K562 (cell line): ENCODE results near the gene ITPR2. TPM values are rescaled to one million over a fixed set of nuclear protein-coding genes. Genes with fewer than 3 reads are reported as not detected.

Source experiments
- EP400 ChIP-seq: fragments of 450-650 bp; IDR thresholded peaks from 2 replicates; pipeline ENCODE4 v1.6.1; 2017; ENCODE audit warnings: antibody characterized with exemption, mild to moderate bottlenecking, moderate library complexity
- RB1 ChIP-seq: fragments of 450-650 bp; IDR thresholded peaks from 2 replicates; pipeline ENCODE4 v1.6.1; 2017; ENCODE audit warnings: low read depth, mild to moderate bottlenecking
- RBM39 ChIP-seq: fragments of 200-400 bp; formaldehyde crosslinking; optimal IDR thresholded peaks from 2 replicates; pipeline ENCODE3; 2018; ENCODE audit warnings: low read depth, low read length
- RFX7 ChIP-seq: fragments of 250-450 bp; sonication (Bioruptor Pico); IDR thresholded peaks from 2 replicates; pipeline ENCODE4 v1.5.1; 2021; ENCODE audit warnings: mild to moderate bottlenecking
- SAFB2 ChIP-seq: fragments of 200-400 bp; formaldehyde crosslinking; IDR thresholded peaks from 2 replicates; pipeline ENCODE4 v1.6.1; 2018; ENCODE audit warnings: borderline replicate concordance, low read length, low read depth, moderate library complexity; ENCODE audit not compliant: severe bottlenecking
- YY1 ChIP-seq, 3 experiments: IDR thresholded peaks; 2 replicates each; pipeline ENCODE4 v1.6.1; 2011; ENCODE audit warnings: low read length in 2 of 3, mild to moderate bottlenecking in 2 of 3, moderate library complexity in 2 of 3, borderline replicate concordance in 1 of 3, control low read depth in 1 of 3, low read depth in 1 of 3; ENCODE audit not compliant: insufficient read depth in 3 of 3, insufficient replicate concordance in 2 of 3, control insufficient read depth in 1 of 3, insufficient read length in 1 of 3; ENCODE audit errors: extremely low read depth in 1 of 3
- ZEB2 ChIP-seq: fragments of 450-650 bp; IDR thresholded peaks from 2 replicates; pipeline ENCODE4 v1.6.1; 2016
- ZFX ChIP-seq: sonication (generic); formaldehyde crosslinking; IDR thresholded peaks from 2 replicates; pipeline ENCODE4 v1.8.0; 2022; ENCODE audit warnings: mild to moderate bottlenecking, missing genetic modification reagents, moderate library complexity
- ZZZ3 ChIP-seq: fragments of 450-650 bp; IDR thresholded peaks from 2 replicates; pipeline ENCODE4 v1.6.1; 2016; ENCODE audit warnings: antibody characterized with exemption, mild to moderate bottlenecking, moderate library complexity
- polyA plus RNA-seq, 8 experiments: library from polyadenylated mRNA; depleted of rRNA in 4 of 8; stranded (reverse) in 5 of 8; unstranded in 3 of 8; fragments of >200 nt; fragmentation: Nextera tagmentation in 2 of 8; fragmentation: Illumina TruSeq in 1 of 8; extraction: Ambion mirVana in 2 of 8; extraction: Trizol in 1 of 8; gene quantifications; 2 replicates each; pipeline versions ENCODE4 v1.2.1 to v1.2.3, GENCODE V29; 2011 to 2014; ENCODE audit warnings: inconsistent platforms in 1 of 8, missing spikeins in 1 of 8
- total RNA-seq, 7 experiments: library from RNA; depleted of rRNA in 6 of 7; stranded (reverse); fragments of >200 nt in 6 of 7; fragmentation: Illumina TruSeq in 2 of 7; extraction: Trizol in 2 of 7; gene quantifications; 2 replicates each; pipeline versions ENCODE4 v1.2.1 to v1.2.3, GENCODE V29; 2011 to 2021; ENCODE audit warnings: low replicate concordance in 1 of 7
- TF ChIP-seq, protein P1 (sequence below): fragments of 450-650 bp; IDR thresholded peaks from 2 replicates; pipeline ENCODE4 v1.6.1; 2016; ENCODE audit warnings: mild to moderate bottlenecking, moderate library complexity
- TF ChIP-seq, protein P2 (sequence below), 2 experiments: fragments of 450-650 bp in 1 of 2; sonication (generic) in 1 of 2; formaldehyde crosslinking in 1 of 2; IDR thresholded peaks in 1 of 2; conservative IDR thresholded peaks in 1 of 2; 2 replicates each; pipeline versions ENCODE4 v1.6.1 to v1.8.1; 2016 to 2023; ENCODE audit warnings: mild to moderate bottlenecking in 2 of 2, moderate library complexity in 2 of 2, inconsistent platforms in 1 of 2, missing genetic modification reagents in 1 of 2
- TF ChIP-seq, protein P3 (sequence below): fragments of 450-650 bp; conservative IDR thresholded peaks from 2 replicates; pipeline ENCODE4 v1.6.1; 2016; ENCODE audit warnings: missing genetic modification characterization, low read depth, mild to moderate bottlenecking, control low read depth, missing compliant biosample characterization

Gene ITPR2
- total and polyA plus RNA-seq, 9 of the 15 experiments (the other 6 are each of a cell fraction or from before 2014, with no cell fraction given) = 0.21 to 3.3 (median 0.95) TPM

DNA sequence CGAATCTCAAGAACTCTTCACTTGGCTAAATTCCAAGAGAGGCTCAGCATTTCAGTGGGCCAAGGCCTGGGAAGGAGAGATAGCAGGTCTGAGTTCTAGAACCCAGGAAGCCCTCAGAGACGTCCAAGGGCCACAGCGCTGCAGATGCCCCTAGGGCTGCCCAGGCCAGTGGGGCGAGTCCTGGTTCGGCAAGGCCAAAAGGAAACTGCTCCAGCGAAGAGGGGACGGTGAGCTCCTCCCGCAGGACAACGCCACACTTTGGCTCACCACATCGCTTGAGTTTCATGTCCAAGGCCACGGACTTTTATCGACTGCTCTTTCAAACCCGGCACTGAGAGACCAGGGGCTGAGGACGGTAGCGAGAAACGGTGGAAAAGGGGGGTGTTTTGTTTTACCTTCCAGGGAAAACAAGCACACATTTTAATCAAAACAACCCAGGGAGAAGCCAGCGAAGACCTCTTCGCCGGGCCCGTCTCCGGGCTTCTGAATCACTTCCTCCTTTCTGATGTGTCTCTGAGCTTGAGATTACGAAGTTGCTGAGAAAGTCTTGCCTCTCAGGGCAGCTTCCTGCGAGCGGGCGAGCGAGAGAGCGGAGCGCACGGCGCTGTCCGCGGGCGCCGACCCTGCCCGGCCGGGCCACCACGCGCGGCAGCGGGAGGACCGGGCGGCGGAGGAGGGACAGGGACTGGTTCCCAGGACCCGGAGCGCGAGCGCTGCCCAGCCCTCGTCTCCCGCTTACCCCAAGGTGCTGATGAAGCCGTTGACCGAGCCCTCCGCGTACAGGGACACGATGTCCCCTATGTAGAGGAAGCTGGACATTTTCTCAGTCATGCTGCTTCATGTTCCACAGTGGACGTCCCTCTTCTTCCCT lies 808 bp downstream of the ITPR2 start (continued):
- TF ChIP-seq, protein P1, sequence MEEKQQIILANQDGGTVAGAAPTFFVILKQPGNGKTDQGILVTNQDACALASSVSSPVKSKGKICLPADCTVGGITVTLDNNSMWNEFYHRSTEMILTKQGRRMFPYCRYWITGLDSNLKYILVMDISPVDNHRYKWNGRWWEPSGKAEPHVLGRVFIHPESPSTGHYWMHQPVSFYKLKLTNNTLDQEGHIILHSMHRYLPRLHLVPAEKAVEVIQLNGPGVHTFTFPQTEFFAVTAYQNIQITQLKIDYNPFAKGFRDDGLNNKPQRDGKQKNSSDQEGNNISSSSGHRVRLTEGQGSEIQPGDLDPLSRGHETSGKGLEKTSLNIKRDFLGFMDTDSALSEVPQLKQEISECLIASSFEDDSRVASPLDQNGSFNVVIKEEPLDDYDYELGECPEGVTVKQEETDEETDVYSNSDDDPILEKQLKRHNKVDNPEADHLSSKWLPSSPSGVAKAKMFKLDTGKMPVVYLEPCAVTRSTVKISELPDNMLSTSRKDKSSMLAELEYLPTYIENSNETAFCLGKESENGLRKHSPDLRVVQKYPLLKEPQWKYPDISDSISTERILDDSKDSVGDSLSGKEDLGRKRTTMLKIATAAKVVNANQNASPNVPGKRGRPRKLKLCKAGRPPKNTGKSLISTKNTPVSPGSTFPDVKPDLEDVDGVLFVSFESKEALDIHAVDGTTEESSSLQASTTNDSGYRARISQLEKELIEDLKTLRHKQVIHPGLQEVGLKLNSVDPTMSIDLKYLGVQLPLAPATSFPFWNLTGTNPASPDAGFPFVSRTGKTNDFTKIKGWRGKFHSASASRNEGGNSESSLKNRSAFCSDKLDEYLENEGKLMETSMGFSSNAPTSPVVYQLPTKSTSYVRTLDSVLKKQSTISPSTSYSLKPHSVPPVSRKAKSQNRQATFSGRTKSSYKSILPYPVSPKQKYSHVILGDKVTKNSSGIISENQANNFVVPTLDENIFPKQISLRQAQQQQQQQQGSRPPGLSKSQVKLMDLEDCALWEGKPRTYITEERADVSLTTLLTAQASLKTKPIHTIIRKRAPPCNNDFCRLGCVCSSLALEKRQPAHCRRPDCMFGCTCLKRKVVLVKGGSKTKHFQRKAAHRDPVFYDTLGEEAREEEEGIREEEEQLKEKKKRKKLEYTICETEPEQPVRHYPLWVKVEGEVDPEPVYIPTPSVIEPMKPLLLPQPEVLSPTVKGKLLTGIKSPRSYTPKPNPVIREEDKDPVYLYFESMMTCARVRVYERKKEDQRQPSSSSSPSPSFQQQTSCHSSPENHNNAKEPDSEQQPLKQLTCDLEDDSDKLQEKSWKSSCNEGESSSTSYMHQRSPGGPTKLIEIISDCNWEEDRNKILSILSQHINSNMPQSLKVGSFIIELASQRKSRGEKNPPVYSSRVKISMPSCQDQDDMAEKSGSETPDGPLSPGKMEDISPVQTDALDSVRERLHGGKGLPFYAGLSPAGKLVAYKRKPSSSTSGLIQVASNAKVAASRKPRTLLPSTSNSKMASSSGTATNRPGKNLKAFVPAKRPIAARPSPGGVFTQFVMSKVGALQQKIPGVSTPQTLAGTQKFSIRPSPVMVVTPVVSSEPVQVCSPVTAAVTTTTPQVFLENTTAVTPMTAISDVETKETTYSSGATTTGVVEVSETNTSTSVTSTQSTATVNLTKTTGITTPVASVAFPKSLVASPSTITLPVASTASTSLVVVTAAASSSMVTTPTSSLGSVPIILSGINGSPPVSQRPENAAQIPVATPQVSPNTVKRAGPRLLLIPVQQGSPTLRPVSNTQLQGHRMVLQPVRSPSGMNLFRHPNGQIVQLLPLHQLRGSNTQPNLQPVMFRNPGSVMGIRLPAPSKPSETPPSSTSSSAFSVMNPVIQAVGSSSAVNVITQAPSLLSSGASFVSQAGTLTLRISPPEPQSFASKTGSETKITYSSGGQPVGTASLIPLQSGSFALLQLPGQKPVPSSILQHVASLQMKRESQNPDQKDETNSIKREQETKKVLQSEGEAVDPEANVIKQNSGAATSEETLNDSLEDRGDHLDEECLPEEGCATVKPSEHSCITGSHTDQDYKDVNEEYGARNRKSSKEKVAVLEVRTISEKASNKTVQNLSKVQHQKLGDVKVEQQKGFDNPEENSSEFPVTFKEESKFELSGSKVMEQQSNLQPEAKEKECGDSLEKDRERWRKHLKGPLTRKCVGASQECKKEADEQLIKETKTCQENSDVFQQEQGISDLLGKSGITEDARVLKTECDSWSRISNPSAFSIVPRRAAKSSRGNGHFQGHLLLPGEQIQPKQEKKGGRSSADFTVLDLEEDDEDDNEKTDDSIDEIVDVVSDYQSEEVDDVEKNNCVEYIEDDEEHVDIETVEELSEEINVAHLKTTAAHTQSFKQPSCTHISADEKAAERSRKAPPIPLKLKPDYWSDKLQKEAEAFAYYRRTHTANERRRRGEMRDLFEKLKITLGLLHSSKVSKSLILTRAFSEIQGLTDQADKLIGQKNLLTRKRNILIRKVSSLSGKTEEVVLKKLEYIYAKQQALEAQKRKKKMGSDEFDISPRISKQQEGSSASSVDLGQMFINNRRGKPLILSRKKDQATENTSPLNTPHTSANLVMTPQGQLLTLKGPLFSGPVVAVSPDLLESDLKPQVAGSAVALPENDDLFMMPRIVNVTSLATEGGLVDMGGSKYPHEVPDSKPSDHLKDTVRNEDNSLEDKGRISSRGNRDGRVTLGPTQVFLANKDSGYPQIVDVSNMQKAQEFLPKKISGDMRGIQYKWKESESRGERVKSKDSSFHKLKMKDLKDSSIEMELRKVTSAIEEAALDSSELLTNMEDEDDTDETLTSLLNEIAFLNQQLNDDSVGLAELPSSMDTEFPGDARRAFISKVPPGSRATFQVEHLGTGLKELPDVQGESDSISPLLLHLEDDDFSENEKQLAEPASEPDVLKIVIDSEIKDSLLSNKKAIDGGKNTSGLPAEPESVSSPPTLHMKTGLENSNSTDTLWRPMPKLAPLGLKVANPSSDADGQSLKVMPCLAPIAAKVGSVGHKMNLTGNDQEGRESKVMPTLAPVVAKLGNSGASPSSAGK = no peak
- TF ChIP-seq SAFB2 (no peak), ZEB2 (no peak), RB1 (peak; percentile 33; the same call in 1 of the 2 replicates), RBM39 (no peak), ZZZ3 (no peak), ZFX (CRISPR knock-in tag) (peak; percentile 81), EP400 (no peak), YY1 (IDR thresholded peaks at IDR 0.05; ENCODE audit: borderline replicate concordance in 1 of 3, control insufficient read depth in 1 of 3, extremely low read depth in 1 of 3, insufficient read depth in 3 of 3, insufficient read length in 1 of 3, insufficient replicate concordance in 2 of 3, low read depth in 1 of 3, low read length in 2 of 3) (no peak), RFX7 (CRISPR knock-in tag) (no peak)
- TF ChIP-seq, protein P2, sequence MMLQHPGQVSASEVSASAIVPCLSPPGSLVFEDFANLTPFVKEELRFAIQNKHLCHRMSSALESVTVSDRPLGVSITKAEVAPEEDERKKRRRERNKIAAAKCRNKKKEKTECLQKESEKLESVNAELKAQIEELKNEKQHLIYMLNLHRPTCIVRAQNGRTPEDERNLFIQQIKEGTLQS (IDR thresholded peaks at IDR 0.05) = no peak
- TF ChIP-seq, protein P2 (CRISPR knock-in tag; conservative IDR thresholded peaks at IDR 0.05) = no peak
- TF ChIP-seq, protein P3, sequence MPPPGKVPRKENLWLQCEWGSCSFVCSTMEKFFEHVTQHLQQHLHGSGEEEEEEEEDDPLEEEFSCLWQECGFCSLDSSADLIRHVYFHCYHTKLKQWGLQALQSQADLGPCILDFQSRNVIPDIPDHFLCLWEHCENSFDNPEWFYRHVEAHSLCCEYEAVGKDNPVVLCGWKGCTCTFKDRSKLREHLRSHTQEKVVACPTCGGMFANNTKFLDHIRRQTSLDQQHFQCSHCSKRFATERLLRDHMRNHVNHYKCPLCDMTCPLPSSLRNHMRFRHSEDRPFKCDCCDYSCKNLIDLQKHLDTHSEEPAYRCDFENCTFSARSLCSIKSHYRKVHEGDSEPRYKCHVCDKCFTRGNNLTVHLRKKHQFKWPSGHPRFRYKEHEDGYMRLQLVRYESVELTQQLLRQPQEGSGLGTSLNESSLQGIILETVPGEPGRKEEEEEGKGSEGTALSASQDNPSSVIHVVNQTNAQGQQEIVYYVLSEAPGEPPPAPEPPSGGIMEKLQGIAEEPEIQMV (tag) = no peak
